Spleen (tissue), 11 donors: ENCODE results near the gene ZSCAN5C. TPM values are rescaled to one million over a fixed set of nuclear protein-coding genes. Genes with fewer than 3 reads are reported as not detected.
A peak's percentile ranks its signal among the peaks of the same experiment; 100 is the strongest.
"Not testable (repeated sequence)": the region's sequence is repeated elsewhere in the genome, so short reads cannot be mapped to it uniquely, and the experiment has no call there.

Experiments
- DNase-seq: peaks from one replicate; pipeline ENCODE4 v3.0.0-alpha.2; 2020
- H3K27ac ChIP-seq, 8 donors: fragments of 200-600 bp; sonication (generic) in 7 of 8; 1 replicate in 4 of 8; 2 replicates in 4 of 8; pipeline versions ENCODE4 v1.5.0 to v1.8.0; 2016 to 2021; ENCODE audit warnings: inconsistent platforms in 4 of 8, mild to moderate bottlenecking in 4 of 8, moderate library complexity in 1 of 8
- H3K27me3 ChIP-seq, 7 donors: fragments of 200-600 bp; sonication (generic) in 6 of 7; replicated peaks in 1 of 7; 1 replicate in 4 of 7; 2 replicates in 3 of 7; pipeline versions ENCODE4 v1.5.0 to v1.8.0; 2016 to 2021; ENCODE audit warnings: inconsistent platforms in 3 of 7, mild to moderate bottlenecking in 1 of 7
- H3K36me3 ChIP-seq, 6 donors: fragments of 200-600 bp; sonication (generic) in 5 of 6; 1 replicate in 4 of 6; 2 replicates in 2 of 6; pipeline versions ENCODE4 v1.5.0 to v1.8.0; 2016 to 2021; ENCODE audit warnings: inconsistent platforms in 2 of 6
- H3K4me1 ChIP-seq, 6 donors: fragments of 200-600 bp; sonication (generic) in 5 of 6; 1 replicate in 3 of 6; 2 replicates in 3 of 6; pipeline versions ENCODE4 v1.5.0 to v1.8.0; 2016 to 2021; ENCODE audit warnings: inconsistent platforms in 3 of 6
- H3K4me3 ChIP-seq, 8 donors: fragments of 200-600 bp; sonication (generic) in 7 of 8; 1 replicate in 4 of 8; 2 replicates in 4 of 8; pipeline versions ENCODE4 v1.5.0 to v1.8.0; 2016 to 2021; ENCODE audit warnings: inconsistent platforms in 4 of 8, mild to moderate bottlenecking in 4 of 8, moderate library complexity in 2 of 8
- H3K9me3 ChIP-seq, 8 donors: fragments of 200-600 bp; sonication (generic) in 7 of 8; 1 replicate in 4 of 8; 2 replicates in 4 of 8; pipeline versions ENCODE4 v1.5.0 to v1.8.0; 2016 to 2021; ENCODE audit warnings: inconsistent platforms in 4 of 8
- CTCF ChIP-seq, 11 experiments: fragments of 200-600 bp in 7 of 11; fragments of 450-650 bp in 4 of 11; sonication (generic) in 4 of 11; IDR thresholded peaks in 8 of 11; conservative IDR thresholded peaks in 3 of 11; 1 replicate in 7 of 11; 2 replicates in 4 of 11; pipeline versions ENCODE4 v1.4.0 to v1.8.0; 2016 to 2021; ENCODE audit warnings: antibody characterized with exemption in 11 of 11, inconsistent platforms in 4 of 11, mild to moderate bottlenecking in 1 of 11
- POLR2A ChIP-seq, 3 donors: fragments of 450-650 bp; IDR thresholded peaks; one replicate each; pipeline ENCODE4 v1.5.1; 2017; ENCODE audit warnings: antibody characterized with exemption in 3 of 3, mild to moderate bottlenecking in 1 of 3
- POLR2AphosphoS5 ChIP-seq, 3 donors: sonication (generic); formaldehyde crosslinking; IDR thresholded peaks; one replicate each; pipeline ENCODE4 v1.5.1; 2017; ENCODE audit warnings: antibody characterized with exemption in 3 of 3
- WGBS, 5 donors: extraction: QIAGEN DNeasy Blood & Tissue Kit in 3 of 5; methylation state at CpG; one replicate each; pipeline versions ENCODE4 v1.1.5 to v1.1.7; 2013 to 2018; 5-methylcytosine and 5-hydroxymethylcytosine counted together
- intact Hi-C: fragments of 100-400 bp; cut with DNase I; formaldehyde crosslinking; loops from one replicate; pipeline ENCODE4 v1.15.0; 2023; ENCODE audit warnings: low total_unique reads
- polyA plus RNA-seq, 3 donors: library from polyadenylated mRNA; stranded (reverse); fragments of 200-250 nt; gene quantifications; one replicate each; pipeline ENCODE4 v1.2.1, GENCODE V29; 2013
- total RNA-seq, 7 donors: library from RNA; depleted of rRNA in 3 of 7; stranded (reverse); fragments of >200 nt in 3 of 7; fragmentation: NEBNext Ultra II Directional in 4 of 7; extraction: Animal tissue kit (Norgen Biotek cat#: 25700) in 4 of 7; gene quantifications; one replicate each; pipeline versions ENCODE4 v1.1.0 to v1.2.1, GENCODE V29; 2016 to 2021
- donor health status: healthy with polysubstance abuse.
- donor health status: DM: no; HTN: no; CAD: no; lungs with moderate emphysema.
- donor health status: DM: no; HTN: no; CAD: no.
- donor health status: Bipolar disorder and iron deficiency.
- donor health status: healthy.
- donor health status: DM: no; HTN: no; CAD: no.
- donor health status: DM: yes; HTN: yes; CAD: no.

ZSCAN5C gene
- total and polyA plus RNA-seq, 10 donors, result not detected

GRCh38 chr19:56191711-56192110, 10.4 kb upstream of the ZSCAN5C start:
- 78 to 91% (median 81%) methylated on average over 10 of the region's 10 CpGs for WGBS, 5 donors
- H3K36me3 ChIP-seq, result no peaks in the 10 kb centered on the region
- H3K27ac ChIP-seq, result no peak overlapping the region
- no peak for DNase-seq
- peaks cover 0 to 1% (median 0%) of the 10 kb centered on the region in 7 donors for H3K27me3 ChIP-seq
- no peaks in the 10 kb centered on the region for H3K9me3 ChIP-seq
- intact Hi-C loops, result no loop called here
- no peak for TF ChIP-seq POLR2A (IDR thresholded peaks at IDR 0.05)
- TF ChIP-seq CTCF (IDR thresholded peaks at IDR 0.05 in 8 of 11, conservative IDR thresholded peaks at IDR 0.05 in 3 of 11), result no peak
- no peak for TF ChIP-seq POLR2AphosphoS5 (IDR thresholded peaks at IDR 0.05)
- no peaks in the 10 kb centered on the region for H3K4me1 ChIP-seq
- no peak overlapping the region for H3K4me3 ChIP-seq

GRCh38 chr19:56193981-56194640, 8.0 kb upstream of the ZSCAN5C start:
- no peak overlapping the region for H3K4me3 ChIP-seq
- no peaks in the 10 kb centered on the region for H3K9me3 ChIP-seq
- no peaks in the 10 kb centered on the region for H3K36me3 ChIP-seq
- no peaks in the 10 kb centered on the region for H3K4me1 ChIP-seq
- no peaks in the 10 kb centered on the region for H3K27me3 ChIP-seq
- 83 to 94% (median 89%) methylated on average over 12 of the region's 12 CpGs for WGBS, 5 donors
- no peak for DNase-seq
- no peak overlapping the region for H3K27ac ChIP-seq
- intact Hi-C loops, result no loop called here
- no peak for TF ChIP-seq POLR2A (IDR thresholded peaks at IDR 0.05)
- TF ChIP-seq POLR2AphosphoS5 (IDR thresholded peaks at IDR 0.05), result no peak
- TF ChIP-seq CTCF (IDR thresholded peaks at IDR 0.05 in 8 of 11, conservative IDR thresholded peaks at IDR 0.05 in 3 of 11), result no peak

GRCh38 chr19:56197646-56198045, 4.4 kb upstream of the ZSCAN5C start, which contains the start of gene ZSCAN5B:
Gene ZSCAN5B (minus strand): TSS chr19:56197783. CDS start chr19:56193052, 4,731 bp downstream.
- H3K4me1 ChIP-seq, H3K27ac ChIP-seq, intact Hi-C loops, H3K4me3 ChIP-seq, H3K36me3 ChIP-seq, H3K9me3 ChIP-seq, H3K27me3 ChIP-seq: not testable (repeated sequence)
- peak; percentile 23 for DNase-seq
- 88 to 91% (median 89%) methylated on average over 21 to 23 of the region's 23 CpGs for WGBS, 5 donors

- no peak for DNase-seq
- intact Hi-C loops, result no loop called here
- H3K9me3 ChIP-seq, result no peaks in the 10 kb centered on the region
- H3K27me3 ChIP-seq, result no peaks in the 10 kb centered on the region
- no peak overlapping the region for H3K4me3 ChIP-seq
- no peak overlapping the region for H3K27ac ChIP-seq
- no peaks in the 10 kb centered on the region for H3K4me1 ChIP-seq
- 54 to 78% (median 67%) methylated on average over 7 of the region's 7 CpGs for WGBS, 5 donors
- no peak for TF ChIP-seq POLR2A (IDR thresholded peaks at IDR 0.05)
- no peak for TF ChIP-seq CTCF (IDR thresholded peaks at IDR 0.05 in 8 of 11, conservative IDR thresholded peaks at IDR 0.05 in 3 of 11)
- TF ChIP-seq POLR2AphosphoS5 (IDR thresholded peaks at IDR 0.05), result no peak
- H3K36me3 ChIP-seq, result no peaks in the 10 kb centered on the region
Observed at GRCh38 chr19:56199687-56200086, 2.4 kb upstream of the ZSCAN5C start.

- H3K4me1 ChIP-seq, DNase-seq, intact Hi-C loops, H3K27me3 ChIP-seq, H3K9me3 ChIP-seq, H3K36me3 ChIP-seq, H3K4me3 ChIP-seq, H3K27ac ChIP-seq: not testable (repeated sequence)
- 61 to 79% (median 75%) methylated on average over 4 to 5 of the region's 5 CpGs for WGBS, 5 donors
Observed at GRCh38 chr19:56207581-56207980, 5.5 kb downstream of the ZSCAN5C start.
